GM12878 (cell line): ENCODE measurements around the gene BEND7.

ENCODE experiments used
- EP300 ChIP-seq, 2 experiments: fragments of 150-350 bp in 1 of 2; IDR thresholded peaks; 2 replicates each; pipeline ENCODE4 v1.6.1; 2011 to 2012; ENCODE audit warnings: low read depth in 2 of 2, low read length in 2 of 2, borderline replicate concordance in 1 of 2, improper control_type of control experiment in 1 of 2, inconsistent platforms in 1 of 2; ENCODE audit not compliant: control insufficient read depth in 1 of 2
- IKZF2 ChIP-seq, 2 experiments: fragments of 450-650 bp; IDR thresholded peaks; 2 replicates each; pipeline ENCODE4 v1.6.1; 2017; ENCODE audit warnings: mild to moderate bottlenecking in 2 of 2, moderate library complexity in 2 of 2
- JUND ChIP-seq: IDR thresholded peaks from 2 replicates; pipeline ENCODE4 v1.6.1; 2012; ENCODE audit warnings: low read depth, mild to moderate bottlenecking, low read length, improper control_type of control experiment, moderate library complexity
- POLR2A ChIP-seq: IDR thresholded peaks from 2 replicates; pipeline ENCODE4 v1.6.1; 2011; ENCODE audit warnings: low read depth, mild to moderate bottlenecking, low read length
- RBBP5 ChIP-seq: fragments of 200-600 bp; sonication (generic); conservative IDR thresholded peaks from 2 replicates; pipeline ENCODE4 v1.6.1; 2016
- ZNF274 ChIP-seq: IDR thresholded peaks from one replicate; pipeline ENCODE4 v1.8.0; 2011; ENCODE audit not compliant: insufficient read length, insufficient read depth
- TF ChIP-seq, protein P1 (sequence below), 3 experiments: IDR thresholded peaks in 2 of 3; conservative IDR thresholded peaks in 1 of 3; 2 replicates each; pipeline ENCODE4 v1.5.1; 2011; ENCODE audit warnings: low read depth in 3 of 3, low read length in 3 of 3, mild to moderate bottlenecking in 3 of 3, control low read depth in 2 of 3, moderate library complexity in 2 of 3, inconsistent platforms in 1 of 3, mixed read lengths in 1 of 3; ENCODE audit not compliant: control insufficient read depth in 2 of 3, insufficient read depth in 1 of 3; ENCODE audit errors: extremely low read depth in 1 of 3
- TF ChIP-seq, protein P2 (sequence below): fragments of 450-650 bp; formaldehyde crosslinking; IDR thresholded peaks from 2 replicates; pipeline ENCODE4 v1.4.0; 2022; ENCODE audit warnings: mild to moderate bottlenecking, moderate library complexity

DNA sequence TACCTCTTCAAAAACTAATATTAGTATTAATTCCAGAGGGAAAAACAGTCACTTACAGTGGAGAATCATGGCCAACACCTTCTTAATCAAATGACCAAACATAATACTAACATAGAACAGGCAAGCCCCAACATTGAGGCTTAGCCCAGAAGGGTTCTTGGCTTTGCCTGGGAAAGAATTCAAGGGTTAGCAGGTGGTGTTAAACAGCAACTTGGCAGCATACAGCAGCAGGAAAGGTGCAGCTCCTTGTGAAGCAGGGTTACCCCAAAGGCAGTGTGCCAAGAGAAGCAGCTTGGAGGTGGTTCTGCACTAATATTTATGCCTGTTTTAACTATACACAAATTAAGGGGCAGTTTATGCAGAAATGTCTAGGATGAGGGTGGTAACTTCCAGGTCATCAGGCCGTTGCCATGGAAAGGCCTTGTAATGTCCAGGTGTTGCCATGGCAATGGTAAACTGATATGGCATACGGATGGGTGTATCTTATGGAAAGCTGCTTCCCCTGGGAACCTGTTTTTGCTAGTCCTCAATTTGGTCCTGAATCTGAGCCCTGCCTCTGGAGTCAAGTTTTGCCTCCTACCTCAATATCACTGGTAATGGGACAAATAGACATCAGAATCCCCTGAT is 27.2 kb upstream of the BEND7 start:
- TF ChIP-seq JUND, result no peak
- TF ChIP-seq RBBP5, result no peak
- TF ChIP-seq, protein P1, sequence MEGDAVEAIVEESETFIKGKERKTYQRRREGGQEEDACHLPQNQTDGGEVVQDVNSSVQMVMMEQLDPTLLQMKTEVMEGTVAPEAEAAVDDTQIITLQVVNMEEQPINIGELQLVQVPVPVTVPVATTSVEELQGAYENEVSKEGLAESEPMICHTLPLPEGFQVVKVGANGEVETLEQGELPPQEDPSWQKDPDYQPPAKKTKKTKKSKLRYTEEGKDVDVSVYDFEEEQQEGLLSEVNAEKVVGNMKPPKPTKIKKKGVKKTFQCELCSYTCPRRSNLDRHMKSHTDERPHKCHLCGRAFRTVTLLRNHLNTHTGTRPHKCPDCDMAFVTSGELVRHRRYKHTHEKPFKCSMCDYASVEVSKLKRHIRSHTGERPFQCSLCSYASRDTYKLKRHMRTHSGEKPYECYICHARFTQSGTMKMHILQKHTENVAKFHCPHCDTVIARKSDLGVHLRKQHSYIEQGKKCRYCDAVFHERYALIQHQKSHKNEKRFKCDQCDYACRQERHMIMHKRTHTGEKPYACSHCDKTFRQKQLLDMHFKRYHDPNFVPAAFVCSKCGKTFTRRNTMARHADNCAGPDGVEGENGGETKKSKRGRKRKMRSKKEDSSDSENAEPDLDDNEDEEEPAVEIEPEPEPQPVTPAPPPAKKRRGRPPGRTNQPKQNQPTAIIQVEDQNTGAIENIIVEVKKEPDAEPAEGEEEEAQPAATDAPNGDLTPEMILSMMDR (IDR thresholded peaks at IDR 0.05 in 2 of 3, conservative IDR thresholded peaks at IDR 0.05 in 1 of 3; ENCODE audit: control insufficient read depth in 2 of 3, extremely low read depth in 1 of 3, insufficient read depth in 1 of 3, low read depth in 3 of 3, low read length in 3 of 3), result no peak
- TF ChIP-seq EP300 (IDR thresholded peaks at IDR 0.05; ENCODE audit: borderline replicate concordance in 1 of 2, control insufficient read depth in 1 of 2, low read depth in 2 of 2, low read length in 2 of 2), result no peak
- no peak for TF ChIP-seq ZNF274
- no peak for TF ChIP-seq POLR2A
- TF ChIP-seq IKZF2 (IDR thresholded peaks at IDR 0.05), result no peak
- TF ChIP-seq, protein P2, sequence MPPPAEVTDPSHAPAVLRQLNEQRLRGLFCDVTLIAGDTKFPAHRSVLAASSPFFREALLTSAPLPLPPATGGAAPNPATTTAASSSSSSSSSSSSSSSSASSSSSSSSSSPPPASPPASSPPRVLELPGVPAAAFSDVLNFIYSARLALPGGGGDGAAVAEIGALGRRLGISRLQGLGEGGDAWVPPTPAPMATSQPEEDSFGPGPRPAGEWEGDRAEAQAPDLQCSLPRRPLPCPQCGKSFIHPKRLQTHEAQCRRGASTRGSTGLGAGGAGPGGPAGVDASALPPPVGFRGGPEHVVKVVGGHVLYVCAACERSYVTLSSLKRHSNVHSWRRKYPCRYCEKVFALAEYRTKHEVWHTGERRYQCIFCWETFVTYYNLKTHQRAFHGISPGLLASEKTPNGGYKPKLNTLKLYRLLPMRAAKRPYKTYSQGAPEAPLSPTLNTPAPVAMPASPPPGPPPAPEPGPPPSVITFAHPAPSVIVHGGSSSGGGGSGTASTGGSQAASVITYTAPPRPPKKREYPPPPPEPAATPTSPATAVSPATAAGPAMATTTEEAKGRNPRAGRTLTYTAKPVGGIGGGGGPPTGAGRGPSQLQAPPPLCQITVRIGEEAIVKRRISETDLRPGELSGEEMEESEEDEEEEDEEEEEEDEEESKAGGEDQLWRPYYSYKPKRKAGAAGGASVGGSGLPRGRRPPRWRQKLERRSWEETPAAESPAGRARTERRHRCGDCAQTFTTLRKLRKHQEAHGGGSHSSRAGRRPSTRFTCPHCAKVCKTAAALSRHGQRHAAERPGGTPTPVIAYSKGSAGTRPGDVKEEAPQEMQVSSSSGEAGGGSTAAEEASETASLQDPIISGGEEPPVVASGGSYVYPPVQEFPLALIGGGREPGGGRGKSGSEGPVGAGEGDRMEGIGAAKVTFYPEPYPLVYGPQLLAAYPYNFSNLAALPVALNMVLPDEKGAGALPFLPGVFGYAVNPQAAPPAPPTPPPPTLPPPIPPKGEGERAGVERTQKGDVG (CRISPR knock-in tag), result no peak
